Kidney epithelial cell (primary cell): ENCODE data around the gene TIMP2. TPM values are rescaled to one million over a fixed set of nuclear protein-coding genes. Genes with fewer than 3 reads are reported as not detected.

Experiments used
- DNase-seq: peaks from one replicate; pipeline ENCODE4 v3.0.0-alpha.2; 2010; ENCODE audit warnings: low read depth
- H3K27me3 ChIP-seq: 2 replicates; pipeline ENCODE4 v1.6.0; 2011; ENCODE audit warnings: low read length; ENCODE audit not compliant: control insufficient read depth, insufficient read depth
- H3K36me3 ChIP-seq: 2 replicates; pipeline ENCODE4 v1.5.1; 2011; ENCODE audit warnings: low read length; ENCODE audit not compliant: control insufficient read depth, insufficient read depth
- H3K4me3 ChIP-seq: 2 replicates; pipeline ENCODE4 v1.5.1; 2011; ENCODE audit warnings: low read depth, mild to moderate bottlenecking, control low read depth, low read length
- total RNA-seq: library from RNA; depleted of rRNA; stranded (reverse); fragments of >200 nt; gene quantifications from 2 replicates; pipeline ENCODE4 v1.2.3, GENCODE V29; 2015
- TF ChIP-seq, protein P1 (sequence below): IDR thresholded peaks from 2 replicates; pipeline ENCODE4 v1.5.1; 2011; ENCODE audit warnings: mild to moderate bottlenecking, moderate library complexity, low read length, control low read depth, inconsistent platforms; ENCODE audit not compliant: insufficient read depth, poor library complexity, severe bottlenecking

The TIMP2 gene
- total RNA-seq, 1 donor from 2014 or later = 130 TPM

DNA sequence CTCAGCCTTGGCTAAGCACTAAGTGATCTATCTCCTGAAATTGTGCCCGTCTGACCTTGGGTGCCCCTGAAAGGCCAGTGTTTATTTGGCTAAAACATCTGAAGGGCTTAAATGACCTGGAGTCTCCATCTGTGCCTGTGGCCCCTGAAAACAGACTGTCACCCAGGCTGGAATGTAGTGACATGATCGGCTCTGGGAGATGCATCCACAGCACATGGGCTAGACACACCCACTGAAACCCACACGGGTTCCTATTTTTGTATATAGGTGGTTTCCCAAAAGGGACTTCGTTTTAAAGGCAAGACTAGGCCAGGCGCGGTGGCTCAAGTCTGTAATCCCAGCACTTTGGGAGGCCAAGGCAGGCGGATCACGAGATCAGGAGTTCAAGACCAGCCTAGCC, 35.7 kb downstream of the TIMP2 start:
- H3K27me3 ChIP-seq = no peaks in the 10 kb centered on the region
- DNase-seq = no peak
- H3K4me3 ChIP-seq = no peak overlapping the region
- TF ChIP-seq, protein P1, sequence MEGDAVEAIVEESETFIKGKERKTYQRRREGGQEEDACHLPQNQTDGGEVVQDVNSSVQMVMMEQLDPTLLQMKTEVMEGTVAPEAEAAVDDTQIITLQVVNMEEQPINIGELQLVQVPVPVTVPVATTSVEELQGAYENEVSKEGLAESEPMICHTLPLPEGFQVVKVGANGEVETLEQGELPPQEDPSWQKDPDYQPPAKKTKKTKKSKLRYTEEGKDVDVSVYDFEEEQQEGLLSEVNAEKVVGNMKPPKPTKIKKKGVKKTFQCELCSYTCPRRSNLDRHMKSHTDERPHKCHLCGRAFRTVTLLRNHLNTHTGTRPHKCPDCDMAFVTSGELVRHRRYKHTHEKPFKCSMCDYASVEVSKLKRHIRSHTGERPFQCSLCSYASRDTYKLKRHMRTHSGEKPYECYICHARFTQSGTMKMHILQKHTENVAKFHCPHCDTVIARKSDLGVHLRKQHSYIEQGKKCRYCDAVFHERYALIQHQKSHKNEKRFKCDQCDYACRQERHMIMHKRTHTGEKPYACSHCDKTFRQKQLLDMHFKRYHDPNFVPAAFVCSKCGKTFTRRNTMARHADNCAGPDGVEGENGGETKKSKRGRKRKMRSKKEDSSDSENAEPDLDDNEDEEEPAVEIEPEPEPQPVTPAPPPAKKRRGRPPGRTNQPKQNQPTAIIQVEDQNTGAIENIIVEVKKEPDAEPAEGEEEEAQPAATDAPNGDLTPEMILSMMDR = no peak
- no peaks in the 10 kb centered on the region for H3K36me3 ChIP-seq

DNA sequence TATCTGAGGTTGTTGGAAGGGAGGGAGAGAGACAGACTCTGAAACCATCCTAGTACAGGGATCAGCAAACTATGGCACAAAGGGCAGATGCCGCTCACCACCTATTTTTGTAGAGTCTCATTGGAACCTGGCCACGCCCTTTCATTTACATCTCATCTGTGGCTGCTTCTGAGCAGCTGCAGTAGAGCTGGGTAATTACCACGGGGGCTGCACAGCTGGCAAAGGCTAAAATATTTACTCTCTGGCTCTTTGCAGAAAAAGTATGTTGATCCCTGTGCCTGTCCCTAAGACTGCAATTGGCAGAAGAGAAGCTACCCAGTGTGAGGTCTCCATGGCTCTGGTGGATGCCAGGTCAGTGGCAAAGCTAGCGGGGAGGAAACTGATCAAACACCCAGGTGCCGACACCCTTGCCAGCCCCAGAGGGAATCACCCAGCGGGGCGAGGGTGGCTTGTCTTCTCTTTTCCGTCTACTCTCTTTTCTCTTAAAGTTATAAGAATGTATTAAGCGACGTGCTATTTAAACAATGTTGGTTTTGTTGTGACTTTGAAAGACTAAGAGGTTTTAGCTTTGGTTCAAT, 36.2 kb downstream of the TIMP2 start:
- Histone ChIP-seq H3K36me3 (no peaks in the 10 kb centered on the region), H3K4me3 (no peak overlapping the region), H3K27me3 (no peaks in the 10 kb centered on the region)
- TF ChIP-seq, protein P1 = no peak
- no peak for DNase-seq

DNA sequence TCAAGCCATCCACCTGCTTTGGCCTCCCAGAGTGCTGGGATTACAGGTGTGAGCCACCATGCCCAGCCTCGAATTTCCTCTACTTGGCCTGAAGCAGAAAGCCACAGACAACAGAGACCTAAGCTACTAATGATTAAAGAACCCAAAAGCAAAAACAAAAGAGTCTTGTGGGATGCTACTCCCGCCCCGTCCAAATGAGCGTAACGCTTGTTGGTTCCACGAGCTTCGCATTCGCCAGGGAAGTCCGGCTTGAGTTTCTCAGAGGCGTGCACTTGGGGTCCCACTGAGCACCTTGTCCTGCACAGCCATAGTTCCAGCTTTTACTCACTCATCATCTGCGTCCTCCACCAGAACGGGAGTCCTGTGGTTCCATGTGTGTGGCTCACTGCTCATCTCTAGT, 38.2 kb downstream of the TIMP2 start:
- no peak for DNase-seq
- Histone ChIP-seq H3K27me3 (no peaks in the 10 kb centered on the region), H3K4me3 (no peak overlapping the region), H3K36me3 (no peaks in the 10 kb centered on the region)
- TF ChIP-seq, protein P1 = no peak

DNA sequence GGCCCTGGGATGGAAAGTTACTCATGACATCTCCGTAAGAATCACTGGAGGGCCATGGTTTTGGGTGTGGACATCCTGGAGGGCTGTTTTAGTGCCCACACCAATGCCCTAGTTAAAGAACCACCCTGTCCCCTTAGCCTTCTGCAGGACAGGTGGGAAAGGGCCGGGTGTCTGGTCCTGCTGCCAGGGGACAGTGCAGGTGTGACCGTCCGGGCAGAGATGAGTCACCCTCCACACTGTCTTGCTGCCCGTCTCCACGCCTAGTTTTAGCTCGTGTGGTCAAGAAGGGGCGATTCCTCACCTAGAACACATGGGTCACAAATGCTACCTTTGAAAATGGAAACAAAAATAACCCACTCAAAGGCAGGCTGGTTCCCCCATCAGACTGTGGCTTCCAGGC, 39.2 kb downstream of the TIMP2 start:
- TF ChIP-seq, protein P1 = no peak
- Histone ChIP-seq H3K36me3 (no peaks in the 10 kb centered on the region), H3K4me3 (no peak overlapping the region), H3K27me3 (no peaks in the 10 kb centered on the region)
- no peak for DNase-seq

DNA sequence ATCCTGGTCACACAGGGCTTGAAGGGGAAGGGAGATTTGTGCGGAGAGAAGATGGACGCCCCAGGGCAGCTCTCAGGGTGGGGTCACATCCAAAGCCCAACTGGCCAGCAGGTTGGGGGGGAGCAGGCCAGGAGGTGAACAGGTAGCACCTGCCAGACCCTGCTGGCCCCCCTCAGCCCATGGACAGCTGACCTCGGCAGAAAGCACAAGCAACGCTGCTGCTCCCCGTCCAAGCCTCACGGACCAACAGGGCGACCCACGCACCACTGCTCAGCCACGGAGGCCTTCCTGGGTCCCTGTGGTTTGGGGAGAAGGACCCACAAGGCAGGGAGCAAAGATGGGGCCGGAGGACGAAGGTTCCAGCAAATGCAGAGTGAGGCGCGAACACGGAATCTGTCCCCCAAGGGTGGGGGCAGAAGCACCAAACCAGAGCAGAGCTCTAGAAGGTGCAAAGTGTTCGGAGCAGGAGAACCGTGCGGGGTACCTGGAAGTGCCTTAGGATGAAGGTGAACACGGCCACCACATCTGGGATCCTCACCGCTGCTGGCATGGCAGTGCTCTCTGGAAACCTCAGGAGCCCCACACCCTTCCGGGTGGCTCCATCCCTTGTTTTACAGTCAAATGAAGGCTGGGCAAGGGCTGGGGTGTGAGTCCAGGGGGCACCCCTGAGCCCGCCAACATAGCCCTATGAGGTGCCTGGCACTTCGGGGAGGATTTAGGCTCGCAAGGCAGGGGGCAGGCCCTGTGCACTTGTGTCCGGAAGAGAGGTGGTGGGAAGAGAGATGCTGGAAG, 40.1 kb downstream of the TIMP2 start:
- no peaks in the 10 kb centered on the region for H3K27me3 ChIP-seq
- H3K36me3 ChIP-seq = no peaks in the 10 kb centered on the region
- no peak overlapping the region for H3K4me3 ChIP-seq
- no peak for DNase-seq
- TF ChIP-seq, protein P1 = no peak
